Chondrocyte (in vitro differentiated cells): Measurements from ENCODE around the gene HDAC4. TPM values are rescaled to one million over a fixed set of nuclear protein-coding genes. Genes with fewer than 3 reads are reported as not detected.
A peak's percentile ranks its signal among the peaks of the same experiment; 100 is the strongest.

Experiments
- DNase-seq: peaks from one replicate; pipeline ENCODE4 v3.0.0; 2021; ENCODE audit warnings: mixed read lengths, low spot score
- H3K27ac Mint-ChIP-seq: one replicate; pipeline ENCODE4 v1.8.0; 2021; ENCODE audit warnings: mild to moderate bottlenecking, moderate library complexity, mixed read lengths; ENCODE audit not compliant: unreplicated experiment
- H3K27me3 Mint-ChIP-seq: 2 replicates; pipeline ENCODE4 v1.8.0; 2021; ENCODE audit warnings: low read depth, mixed read lengths
- H3K36me3 Mint-ChIP-seq: 2 replicates; pipeline ENCODE4 v1.8.0; 2021; ENCODE audit warnings: low read depth, mixed read lengths
- H3K4me1 Mint-ChIP-seq: 2 replicates; pipeline ENCODE4 v1.8.0; 2021; ENCODE audit warnings: low read depth, mild to moderate bottlenecking, mixed read lengths
- H3K4me3 Mint-ChIP-seq: one replicate; pipeline ENCODE4 v1.8.0; 2021; ENCODE audit warnings: mild to moderate bottlenecking, moderate library complexity, mixed read lengths; ENCODE audit not compliant: unreplicated experiment
- H3K9me3 Mint-ChIP-seq: 2 replicates; pipeline ENCODE4 v1.8.0; 2021; ENCODE audit warnings: low read depth, mixed read lengths
- total RNA-seq: library from RNA; stranded (reverse); gene quantifications from 3 replicates; pipeline ENCODE4 v1.2.1, GENCODE V29; 2021
- TF ChIP-seq, protein P1 (sequence below): fragments of 200-600 bp; sonication (generic); IDR thresholded peaks from 2 replicates; pipeline ENCODE4 v1.5.0; 2021; ENCODE audit warnings: antibody characterized with exemption, mild to moderate bottlenecking, moderate library complexity

Gene HDAC4
- total RNA-seq, 1 donor from 2014 or later: 22.3 TPM

DNA sequence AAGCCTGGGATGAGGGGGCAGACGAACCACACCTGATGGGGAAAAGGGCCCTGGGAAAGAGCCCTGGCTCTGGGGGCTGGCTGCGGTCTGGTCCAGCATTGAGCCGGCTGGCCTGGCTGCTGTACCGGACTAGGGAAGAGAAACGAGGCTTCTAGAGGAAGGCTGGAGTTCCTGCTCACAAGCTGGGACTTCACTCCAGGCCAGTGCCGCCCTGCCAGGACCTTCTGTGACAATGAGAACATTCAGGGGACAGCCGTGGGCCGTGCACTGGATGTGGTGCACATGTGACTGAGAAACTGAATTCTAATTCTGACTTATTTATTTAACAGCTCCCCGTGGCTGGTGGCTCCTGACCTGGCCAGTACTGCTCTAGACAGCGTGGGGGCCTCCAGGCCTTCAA is 269.3 kb downstream of the HDAC4 start:
- Mint-ChIP-seq H3K27ac (no peak overlapping the region), H3K4me3 (no peak overlapping the region), H3K9me3 (no peaks in the 10 kb centered on the region), H3K27me3 (no peaks in the 10 kb centered on the region), H3K36me3 (peaks cover 23% of the 10 kb centered on the region), H3K4me1 (no peaks in the 10 kb centered on the region)
- no peak for DNase-seq
- TF ChIP-seq, protein P1, sequence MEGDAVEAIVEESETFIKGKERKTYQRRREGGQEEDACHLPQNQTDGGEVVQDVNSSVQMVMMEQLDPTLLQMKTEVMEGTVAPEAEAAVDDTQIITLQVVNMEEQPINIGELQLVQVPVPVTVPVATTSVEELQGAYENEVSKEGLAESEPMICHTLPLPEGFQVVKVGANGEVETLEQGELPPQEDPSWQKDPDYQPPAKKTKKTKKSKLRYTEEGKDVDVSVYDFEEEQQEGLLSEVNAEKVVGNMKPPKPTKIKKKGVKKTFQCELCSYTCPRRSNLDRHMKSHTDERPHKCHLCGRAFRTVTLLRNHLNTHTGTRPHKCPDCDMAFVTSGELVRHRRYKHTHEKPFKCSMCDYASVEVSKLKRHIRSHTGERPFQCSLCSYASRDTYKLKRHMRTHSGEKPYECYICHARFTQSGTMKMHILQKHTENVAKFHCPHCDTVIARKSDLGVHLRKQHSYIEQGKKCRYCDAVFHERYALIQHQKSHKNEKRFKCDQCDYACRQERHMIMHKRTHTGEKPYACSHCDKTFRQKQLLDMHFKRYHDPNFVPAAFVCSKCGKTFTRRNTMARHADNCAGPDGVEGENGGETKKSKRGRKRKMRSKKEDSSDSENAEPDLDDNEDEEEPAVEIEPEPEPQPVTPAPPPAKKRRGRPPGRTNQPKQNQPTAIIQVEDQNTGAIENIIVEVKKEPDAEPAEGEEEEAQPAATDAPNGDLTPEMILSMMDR: no peak

DNA sequence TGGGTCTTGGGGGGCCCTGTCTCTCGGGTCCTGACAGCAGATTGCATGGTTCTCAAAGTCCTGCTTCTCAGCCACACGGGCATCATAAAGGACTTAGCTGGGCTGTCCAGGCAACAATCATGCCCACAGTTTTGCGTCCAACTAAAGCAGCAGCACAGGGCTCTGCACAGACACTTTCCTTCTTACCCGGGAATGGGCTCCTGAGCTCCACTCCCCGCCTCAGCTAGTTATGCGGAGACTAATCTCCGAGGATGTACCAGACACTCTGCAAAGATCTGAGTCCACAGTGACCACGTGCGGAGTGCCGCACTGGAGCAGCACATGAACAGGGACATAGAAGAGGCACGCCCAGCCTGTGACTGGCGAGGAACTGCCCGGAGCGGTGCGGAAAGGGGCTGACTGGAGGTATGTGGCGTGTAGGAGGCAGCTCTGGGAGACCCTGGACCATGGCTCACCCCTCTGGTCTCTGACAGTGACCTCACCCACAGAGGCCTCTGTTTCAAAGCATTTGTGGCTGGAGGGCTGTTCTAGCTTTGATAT is 270.0 kb downstream of the HDAC4 start:
- Mint-ChIP-seq H3K4me1 (no peaks in the 10 kb centered on the region), H3K4me3 (no peak overlapping the region), H3K36me3 (peaks cover 18% of the 10 kb centered on the region), H3K27me3 (no peaks in the 10 kb centered on the region), H3K27ac (peak overlapping the region; percentile 22), H3K9me3 (no peaks in the 10 kb centered on the region)
- no peak for DNase-seq
- TF ChIP-seq, protein P1: no peak

DNA sequence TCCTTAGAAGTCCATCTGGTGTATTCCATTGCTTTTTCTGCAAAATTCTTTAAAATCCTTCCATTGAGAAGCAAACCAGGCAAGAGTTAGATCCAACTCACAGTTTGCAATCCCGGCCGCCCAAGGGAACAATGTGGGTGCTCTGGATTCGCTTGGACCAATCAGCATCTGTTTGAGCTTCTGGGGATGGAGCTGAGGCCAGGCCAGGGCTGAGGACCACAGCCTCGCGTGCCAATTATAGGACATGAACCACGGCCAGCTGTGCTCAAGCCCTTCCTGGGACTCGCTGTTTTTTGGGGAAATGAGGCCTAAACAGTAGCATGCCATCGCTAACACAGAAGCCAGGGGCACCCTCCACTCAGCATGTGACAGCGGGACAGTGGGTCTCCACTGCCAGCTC is 270.8 kb downstream of the HDAC4 start:
- TF ChIP-seq, protein P1: no peak
- DNase-seq: no peak
- Mint-ChIP-seq H3K27me3 (no peaks in the 10 kb centered on the region), H3K27ac (no peak overlapping the region), H3K9me3 (no peaks in the 10 kb centered on the region), H3K4me3 (no peak overlapping the region), H3K4me1 (no peaks in the 10 kb centered on the region), H3K36me3 (peaks cover 20% of the 10 kb centered on the region)

DNA sequence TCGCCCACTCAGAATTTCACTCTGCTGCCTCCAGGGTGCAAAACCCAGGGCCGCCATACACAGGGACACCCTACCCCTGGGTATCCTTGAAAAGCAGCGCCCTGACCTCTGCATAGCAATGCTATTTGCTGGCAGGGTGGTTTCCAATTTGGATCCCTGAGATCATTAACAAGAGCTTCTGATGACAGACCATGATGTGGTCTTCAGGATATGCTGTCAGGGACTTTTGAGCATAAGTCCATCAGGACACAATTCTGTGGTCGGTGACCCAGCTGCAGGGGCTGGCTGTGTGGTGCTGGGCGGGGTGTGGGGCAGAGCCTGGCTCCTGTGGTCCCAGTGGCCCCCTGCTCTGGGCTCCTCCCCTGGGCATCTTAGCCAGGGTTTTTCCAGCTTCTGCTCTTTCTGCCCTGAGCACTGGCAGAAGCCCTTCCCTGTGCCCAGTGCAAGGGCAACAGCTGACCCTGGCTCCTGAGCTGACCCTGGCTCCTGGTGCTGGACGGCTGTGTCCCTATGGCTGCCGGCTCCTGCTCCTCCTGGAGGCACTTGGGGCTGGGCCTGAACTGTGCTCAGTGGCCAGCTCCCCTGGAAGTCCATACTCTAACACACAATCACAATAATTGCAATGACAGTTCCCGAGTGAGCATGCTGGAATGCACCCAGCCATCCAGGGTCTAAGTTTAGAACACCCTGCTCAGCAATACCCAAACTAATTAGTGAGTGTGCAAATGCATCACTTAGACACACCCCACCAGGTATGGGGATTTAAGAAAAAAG is 271.5 kb downstream of the HDAC4 start:
- TF ChIP-seq, protein P1: no peak
- Mint-ChIP-seq H3K36me3 (peaks cover 19% of the 10 kb centered on the region), H3K4me1 (no peaks in the 10 kb centered on the region), H3K27me3 (no peaks in the 10 kb centered on the region), H3K4me3 (no peak overlapping the region), H3K9me3 (no peaks in the 10 kb centered on the region), H3K27ac (no peak overlapping the region)
- DNase-seq: no peak

DNA sequence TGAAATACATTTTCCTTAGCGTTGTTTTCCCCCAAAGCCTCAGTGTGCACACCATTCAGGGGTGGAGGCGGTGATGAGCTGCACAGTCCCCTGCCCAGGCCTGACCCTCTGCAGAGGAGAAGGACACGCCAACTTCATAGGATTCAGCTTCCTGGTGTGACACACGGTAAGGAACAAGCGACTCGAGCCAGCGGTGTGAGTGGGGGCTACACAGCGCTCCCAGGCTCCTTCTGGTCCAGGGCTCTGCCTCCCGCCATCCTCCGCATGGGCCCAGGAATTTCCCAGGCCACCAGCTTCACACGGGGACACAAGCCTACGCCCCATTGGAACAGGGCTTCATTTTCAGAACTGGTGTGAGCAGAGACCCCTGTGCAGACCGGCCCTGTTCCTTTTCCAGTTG is 272.1 kb downstream of the HDAC4 start:
- no peaks in the 10 kb centered on the region for H3K9me3 Mint-ChIP-seq
- no peaks in the 10 kb centered on the region for H3K27me3 Mint-ChIP-seq
- H3K36me3 Mint-ChIP-seq: peaks cover 16% of the 10 kb centered on the region
- DNase-seq: no peak
- H3K27ac Mint-ChIP-seq: no peak overlapping the region
- TF ChIP-seq, protein P1: no peak
- no peaks in the 10 kb centered on the region for H3K4me1 Mint-ChIP-seq
- H3K4me3 Mint-ChIP-seq: no peak overlapping the region
